ENCODE results near the gene PIK3IP1.

PIK3IP1 gene

GRCh38 chr22:31292236-31292989, at the start of gene PIK3IP1:
Gene PIK3IP1, minus strand, starts transcription at chr22:31292488. Its CDS starts 144 bp downstream, at chr22:31292344.
- H4K20me1 ChIP-seq (ENCODE audit: control insufficient read depth, insufficient read depth, low read depth, low read length): no peaks in the 10 kb centered on the region
- TF ChIP-seq CTCF (IDR thresholded peaks at IDR 0.05; ENCODE audit: low read depth, low read length, poor library complexity, severe bottlenecking) (peak; percentile 56), EZH2phosphoT487 (IDR thresholded peaks at IDR 0.05; ENCODE audit: borderline replicate concordance, low read length) (no peak)
- peak within 1 kb of the TSS; percentile 83 for H3K4me3 ChIP-seq (ENCODE audit: low read length)
- H3K27ac ChIP-seq (ENCODE audit: low read depth, low read length): peak within 1 kb of the TSS; percentile 82
- peak within 1 kb of the TSS; percentile 89 for H3K4me2 ChIP-seq (ENCODE audit: low read length)
- H3K9me3 ChIP-seq (ENCODE audit: control insufficient read depth, insufficient read depth, low read length): no peaks in the 10 kb centered on the region
- H3K79me2 ChIP-seq (ENCODE audit: control insufficient read depth, low read length): peaks cover 75% of the 10 kb centered on the region
- peaks cover 37% of the 10 kb centered on the region for H3K36me3 ChIP-seq (ENCODE audit: control insufficient read depth, low read length)
- H3K4me1 ChIP-seq (ENCODE audit: control insufficient read depth, low read length): peaks cover 75% of the 10 kb centered on the region
- H3F3A ChIP-seq (ENCODE audit: control insufficient read depth, insufficient read depth): peaks cover 43% of the 10 kb centered on the region
- H3K9me2 ChIP-seq (replicated peaks; ENCODE audit: control insufficient read depth, low read length): no peaks in the 10 kb centered on the region
- H3K27me3 ChIP-seq (ENCODE audit: control insufficient read depth, low read length): no peaks in the 10 kb centered on the region

DNA sequence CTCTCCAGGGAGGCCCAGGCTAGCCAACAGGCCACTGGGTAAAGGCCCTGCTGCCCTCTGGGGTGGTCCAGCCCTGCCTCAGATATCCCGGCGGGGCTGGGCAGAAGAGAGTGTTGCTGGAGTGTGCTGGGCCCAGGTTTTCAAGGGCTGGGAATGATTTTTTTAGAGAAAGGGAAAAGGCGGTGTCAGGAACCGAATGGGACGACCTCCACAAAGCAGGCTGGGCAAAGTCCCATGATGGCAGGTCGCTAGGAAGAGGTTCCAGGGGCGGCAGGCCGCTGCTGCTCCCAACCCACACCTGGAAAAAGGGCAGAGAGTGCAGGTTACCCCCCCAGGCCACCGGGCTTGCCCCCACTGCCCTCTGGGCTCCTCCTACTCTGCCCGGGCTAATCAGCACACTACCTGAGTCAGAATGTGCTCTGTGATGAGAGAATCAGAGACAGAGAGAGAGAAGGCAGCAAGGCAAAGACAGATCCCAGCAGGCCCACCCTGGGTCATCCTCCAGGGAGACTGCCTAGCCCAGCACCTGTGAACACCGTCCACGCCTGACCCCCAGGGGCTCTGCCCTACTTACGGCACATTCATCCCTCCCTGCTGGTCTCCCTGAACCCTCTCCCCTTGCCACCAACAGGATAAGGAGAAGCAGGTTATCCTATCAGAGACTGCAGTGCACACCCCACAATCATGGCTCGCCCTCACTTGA, 49.2 kb upstream of the PIK3IP1 start:
- Histone ChIP-seq H3K79me2 (ENCODE audit: control insufficient read depth, low read length) (peaks cover 88% of the 10 kb centered on the region), H3K4me1 (ENCODE audit: control insufficient read depth, low read length) (peaks cover 36% of the 10 kb centered on the region), H3K9me3 (ENCODE audit: control insufficient read depth, insufficient read depth, low read length) (no peaks in the 10 kb centered on the region), H3K27me3 (ENCODE audit: control insufficient read depth, low read length) (no peaks in the 10 kb centered on the region), H3K4me3 (ENCODE audit: low read length) (peak overlapping the region; percentile 98; the same call in 1 of the 2 replicates), H3K27ac (ENCODE audit: low read depth, low read length) (no peak overlapping the region), H3K4me2 (ENCODE audit: low read length) (peak overlapping the region; percentile 97), H3F3A (ENCODE audit: control insufficient read depth, insufficient read depth) (no peaks in the 10 kb centered on the region; the same call in 1 of the 2 replicates), H4K20me1 (ENCODE audit: control insufficient read depth, insufficient read depth, low read depth, low read length) (peaks cover 30% of the 10 kb centered on the region), H3K9me2 (replicated peaks; ENCODE audit: control insufficient read depth, low read length) (no peaks in the 10 kb centered on the region), H3K36me3 (ENCODE audit: control insufficient read depth, low read length) (peaks cover 87% of the 10 kb centered on the region)
- TF ChIP-seq EZH2phosphoT487 (IDR thresholded peaks at IDR 0.05; ENCODE audit: borderline replicate concordance, low read length) (no peak), CTCF (IDR thresholded peaks at IDR 0.05; ENCODE audit: low read depth, low read length, poor library complexity, severe bottlenecking) (no peak)

DNA sequence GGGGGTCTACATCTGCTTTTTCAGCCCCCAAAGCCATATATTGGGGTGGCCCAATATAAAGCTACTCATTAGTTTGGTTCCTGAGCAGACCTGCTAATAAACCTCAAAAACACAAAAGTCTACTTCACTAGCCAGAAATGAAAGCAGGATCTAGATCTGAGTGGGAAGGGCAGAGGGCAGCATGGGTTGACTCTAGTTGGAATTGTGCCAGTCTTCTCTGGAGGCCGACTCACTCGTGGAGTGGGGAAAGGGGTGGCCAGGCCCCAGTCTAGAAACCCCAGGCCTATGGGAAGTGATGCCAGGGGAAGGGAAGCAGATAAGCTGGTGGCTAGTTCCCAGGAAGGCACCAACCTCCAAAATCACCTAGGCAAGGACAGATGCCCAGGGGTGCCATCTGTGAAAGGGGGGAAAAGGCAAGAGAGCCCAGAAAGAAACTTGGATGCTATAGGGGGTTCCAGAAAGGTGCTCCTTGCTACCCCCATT, 48.5 kb upstream of the PIK3IP1 start:
- Histone ChIP-seq H3K9me3 (ENCODE audit: control insufficient read depth, insufficient read depth, low read length) (no peaks in the 10 kb centered on the region), H3K36me3 (ENCODE audit: control insufficient read depth, low read length) (peaks cover 92% of the 10 kb centered on the region), H3F3A (ENCODE audit: control insufficient read depth, insufficient read depth) (no peaks in the 10 kb centered on the region; the same call in 1 of the 2 replicates), H3K4me2 (ENCODE audit: low read length) (no peak overlapping the region), H3K27me3 (ENCODE audit: control insufficient read depth, low read length) (no peaks in the 10 kb centered on the region), H3K4me1 (ENCODE audit: control insufficient read depth, low read length) (peaks cover 36% of the 10 kb centered on the region), H3K79me2 (ENCODE audit: control insufficient read depth, low read length) (peaks cover 92% of the 10 kb centered on the region), H3K9me2 (replicated peaks; ENCODE audit: control insufficient read depth, low read length) (no peaks in the 10 kb centered on the region), H3K4me3 (ENCODE audit: low read length) (no peak overlapping the region), H3K27ac (ENCODE audit: low read depth, low read length) (no peak overlapping the region), H4K20me1 (ENCODE audit: control insufficient read depth, insufficient read depth, low read depth, low read length) (peaks cover 30% of the 10 kb centered on the region)
- no peak for TF ChIP-seq EZH2phosphoT487 (IDR thresholded peaks at IDR 0.05; ENCODE audit: borderline replicate concordance, low read length)
- TF ChIP-seq CTCF (IDR thresholded peaks at IDR 0.05; ENCODE audit: low read depth, low read length, poor library complexity, severe bottlenecking): no peak
